Endothelial cell (in vitro differentiated cells): ENCODE measurements around the gene RNF222. TPM values are rescaled to one million over a fixed set of nuclear protein-coding genes. Genes with fewer than 3 reads are reported as not detected.
"Not testable (repeated sequence)": the region's sequence is repeated elsewhere in the genome, so short reads cannot be mapped to it uniquely, and the experiment has no call there.

Experiments used
- DNase-seq: peaks from one replicate; pipeline ENCODE4 v3.0.0; 2021; ENCODE audit warnings: low spot score
- H3K27ac Mint-ChIP-seq: one replicate; pipeline ENCODE4 v1.8.0; 2021; ENCODE audit warnings: mixed read lengths, inconsistent platforms; ENCODE audit not compliant: unreplicated experiment
- H3K27me3 Mint-ChIP-seq: one replicate; pipeline ENCODE4 v1.8.0; 2021; ENCODE audit warnings: mild to moderate bottlenecking, moderate library complexity, mixed read lengths, inconsistent platforms; ENCODE audit not compliant: unreplicated experiment
- H3K36me3 Mint-ChIP-seq: one replicate; pipeline ENCODE4 v1.8.0; 2021; ENCODE audit warnings: mild to moderate bottlenecking, low read depth, mixed read lengths, inconsistent platforms; ENCODE audit not compliant: unreplicated experiment
- H3K4me1 Mint-ChIP-seq: one replicate; pipeline ENCODE4 v1.8.0; 2021; ENCODE audit warnings: mild to moderate bottlenecking, mixed read lengths, inconsistent platforms; ENCODE audit not compliant: unreplicated experiment
- H3K4me3 Mint-ChIP-seq: one replicate; pipeline ENCODE4 v1.8.0; 2021; ENCODE audit warnings: mild to moderate bottlenecking, mixed read lengths, inconsistent platforms; ENCODE audit not compliant: unreplicated experiment
- H3K9me3 Mint-ChIP-seq: one replicate; pipeline ENCODE4 v1.8.0; 2021; ENCODE audit warnings: mixed read lengths, inconsistent platforms; ENCODE audit not compliant: unreplicated experiment
- CTCF ChIP-seq: fragments of 200-600 bp; sonication (generic); IDR thresholded peaks from one replicate; pipeline ENCODE4 v1.5.0; 2021; ENCODE audit warnings: antibody characterized with exemption; ENCODE audit not compliant: unreplicated experiment
- total RNA-seq: library from RNA; stranded (reverse); fragmentation: NEBNext Ultra II Directional; extraction: Animal tissue kit (Norgen Biotek cat#: 25700); gene quantifications from one replicate; pipeline ENCODE4 v1.2.1, GENCODE V29; 2021; ENCODE audit not compliant: unreplicated experiment

Gene RNF222
- total RNA-seq, 1 donor from 2014 or later, result not detected

DNA sequence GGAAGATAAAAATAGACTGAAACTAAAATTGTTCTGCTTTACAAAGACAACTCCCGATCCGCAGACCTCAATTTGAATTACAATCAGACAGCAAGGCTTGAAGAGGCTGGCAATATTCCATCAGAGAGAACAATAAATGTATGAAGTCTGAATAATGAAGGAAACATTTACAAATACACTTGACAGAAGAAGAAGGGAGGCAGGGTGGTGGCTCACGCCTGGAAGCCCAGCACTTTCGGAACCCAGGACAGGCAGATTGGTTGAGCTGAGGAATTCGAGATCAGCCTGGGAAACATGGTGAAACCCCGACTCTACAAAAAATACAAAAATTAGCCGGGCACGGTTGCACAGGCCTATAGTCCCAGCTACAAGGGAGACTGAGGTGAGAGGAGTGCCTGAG, 43.4 kb downstream of the RNF222 start:
- Mint-ChIP-seq H3K27me3 (no peaks in the 10 kb centered on the region), H3K27ac (no peak overlapping the region), H3K4me1 (peaks cover 12% of the 10 kb centered on the region), H3K9me3 (no peaks in the 10 kb centered on the region), H3K4me3 (no peak overlapping the region), H3K36me3 (no peaks in the 10 kb centered on the region)
- no peak for TF ChIP-seq CTCF
- DNase-seq, result no peak

GRCh38 chr17:8353736-8354135, 43.9 kb downstream of the RNF222 start:
- H3K27ac Mint-ChIP-seq, result no peak overlapping the region
- H3K9me3 Mint-ChIP-seq, result no peaks in the 10 kb centered on the region
- no peak overlapping the region for H3K4me3 Mint-ChIP-seq
- H3K4me1 Mint-ChIP-seq, result peaks cover 7% of the 10 kb centered on the region
- no peak for DNase-seq
- no peaks in the 10 kb centered on the region for H3K36me3 Mint-ChIP-seq
- no peaks in the 10 kb centered on the region for H3K27me3 Mint-ChIP-seq
- TF ChIP-seq CTCF, result no peak

GRCh38 chr17:8350339-8350738, 47.3 kb downstream of the RNF222 start:
- Mint-ChIP-seq H3K36me3 (no peaks in the 10 kb centered on the region), H3K27ac (no peak overlapping the region), H3K27me3 (peaks cover 6% of the 10 kb centered on the region), H3K9me3 (no peaks in the 10 kb centered on the region), H3K4me3 (no peak overlapping the region), H3K4me1 (no peaks in the 10 kb centered on the region)
- no peak for DNase-seq
- no peak for TF ChIP-seq CTCF

GRCh38 chr17:8347001-8347400, 50.6 kb downstream of the RNF222 start:
- H3K27ac Mint-ChIP-seq, DNase-seq, H3K36me3 Mint-ChIP-seq, H3K27me3 Mint-ChIP-seq, H3K4me3 Mint-ChIP-seq, H3K4me1 Mint-ChIP-seq, H3K9me3 Mint-ChIP-seq: not testable (repeated sequence)

DNA sequence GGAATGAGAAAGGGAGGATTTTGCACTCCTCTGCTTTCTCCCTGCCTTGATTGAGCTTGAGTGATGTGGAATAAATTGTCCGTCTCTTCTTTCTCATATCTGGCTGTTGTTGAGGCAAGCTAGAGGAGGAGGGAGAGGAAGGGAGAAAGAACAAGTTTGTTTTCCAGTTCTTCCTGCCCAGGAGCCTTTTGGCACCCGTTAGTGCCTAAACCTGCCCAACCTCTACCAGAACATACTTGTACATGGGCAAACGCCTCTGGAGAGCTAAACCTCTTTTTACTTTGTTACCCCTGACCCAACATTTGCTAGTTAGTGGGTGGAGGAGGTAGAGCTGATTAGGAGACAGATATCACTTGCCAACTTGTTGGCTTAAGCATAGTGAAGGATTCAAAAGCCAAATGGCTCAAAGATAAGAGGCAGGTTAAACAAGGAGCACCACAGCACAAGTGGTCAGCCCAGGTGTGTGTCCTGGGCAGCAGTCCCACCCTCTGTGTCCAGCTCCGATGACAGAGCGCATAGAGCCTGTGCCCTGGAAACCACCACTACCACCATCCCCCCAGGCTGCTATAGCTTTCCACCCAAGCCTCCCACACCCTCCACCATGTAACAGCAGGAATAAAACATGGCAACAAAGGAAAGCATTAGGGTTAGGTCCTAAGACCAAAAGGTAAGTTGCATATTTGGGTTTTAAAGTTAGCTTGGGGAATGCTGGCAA, 51.5 kb downstream of the RNF222 start:
- Mint-ChIP-seq H3K4me3 (no peak overlapping the region), H3K27me3 (peaks cover 7% of the 10 kb centered on the region), H3K27ac (no peak overlapping the region), H3K9me3 (no peaks in the 10 kb centered on the region), H3K4me1 (no peaks in the 10 kb centered on the region), H3K36me3 (no peaks in the 10 kb centered on the region)
- no peak for DNase-seq
- no peak for TF ChIP-seq CTCF
